ENCODE results near the gene RASGRP1. TPM values are rescaled to one million over a fixed set of nuclear protein-coding genes. Genes with fewer than 3 reads are reported as not detected.

Gene RASGRP1
- total RNA-seq, 2 donors from 2014 or later = 7.0 to 8.8 TPM

DNA sequence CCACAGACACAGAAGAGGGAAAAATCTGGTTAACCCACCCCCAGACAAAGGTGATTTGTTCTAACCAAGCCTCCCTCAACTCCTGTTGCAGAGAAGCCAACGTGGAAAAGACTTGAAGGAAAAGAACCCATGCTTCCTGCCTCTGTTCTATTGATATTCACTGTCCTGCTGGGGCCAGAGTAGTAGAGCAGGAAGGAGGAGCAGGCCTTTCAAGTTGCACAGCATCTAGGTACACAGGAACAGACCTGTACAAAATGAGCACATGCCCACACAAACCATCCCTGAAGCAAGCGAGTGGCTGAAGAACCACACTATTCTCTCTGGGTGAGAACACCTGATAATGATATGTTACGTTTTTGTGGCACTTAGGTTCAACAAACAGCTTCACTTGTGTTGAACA is 29.9 kb downstream of the RASGRP1 start:
- Histone ChIP-seq H3K36me3 (ENCODE audit: control insufficient read depth, insufficient read depth, low read length) (no peaks in the 10 kb centered on the region), H3K27me3 (ENCODE audit: control insufficient read depth, insufficient read depth, low read length, poor library complexity, severe bottlenecking) (peaks cover 73% of the 10 kb centered on the region), H3K9ac (ENCODE audit: extremely low read depth, low read length, poor library complexity, severe bottlenecking) (no peak overlapping the region), H3K4me1 (ENCODE audit: control insufficient read depth, insufficient read depth, low read length) (peaks cover 4% of the 10 kb centered on the region), H3K27ac (ENCODE audit: low read depth, low read length) (no peak overlapping the region), H3K9me3 (ENCODE audit: control insufficient read depth, low read length) (no peaks in the 10 kb centered on the region), H3K4me3 (ENCODE audit: low read length) (no peak overlapping the region)
- TF ChIP-seq, protein P1, sequence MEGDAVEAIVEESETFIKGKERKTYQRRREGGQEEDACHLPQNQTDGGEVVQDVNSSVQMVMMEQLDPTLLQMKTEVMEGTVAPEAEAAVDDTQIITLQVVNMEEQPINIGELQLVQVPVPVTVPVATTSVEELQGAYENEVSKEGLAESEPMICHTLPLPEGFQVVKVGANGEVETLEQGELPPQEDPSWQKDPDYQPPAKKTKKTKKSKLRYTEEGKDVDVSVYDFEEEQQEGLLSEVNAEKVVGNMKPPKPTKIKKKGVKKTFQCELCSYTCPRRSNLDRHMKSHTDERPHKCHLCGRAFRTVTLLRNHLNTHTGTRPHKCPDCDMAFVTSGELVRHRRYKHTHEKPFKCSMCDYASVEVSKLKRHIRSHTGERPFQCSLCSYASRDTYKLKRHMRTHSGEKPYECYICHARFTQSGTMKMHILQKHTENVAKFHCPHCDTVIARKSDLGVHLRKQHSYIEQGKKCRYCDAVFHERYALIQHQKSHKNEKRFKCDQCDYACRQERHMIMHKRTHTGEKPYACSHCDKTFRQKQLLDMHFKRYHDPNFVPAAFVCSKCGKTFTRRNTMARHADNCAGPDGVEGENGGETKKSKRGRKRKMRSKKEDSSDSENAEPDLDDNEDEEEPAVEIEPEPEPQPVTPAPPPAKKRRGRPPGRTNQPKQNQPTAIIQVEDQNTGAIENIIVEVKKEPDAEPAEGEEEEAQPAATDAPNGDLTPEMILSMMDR (conservative IDR thresholded peaks at IDR 0.05) = no peak
- WGBS, 2 experiments (ENCODE audit: insufficient coverage in 1 of 2, insufficient read length in 1 of 2) = 86 to 100% methylated on average over 1 to 3 of the region's 3 CpGs
- Mint-ChIP-seq H3K9me3 (no peaks in the 10 kb centered on the region), H3K27me3 (ENCODE audit: insufficient read depth) (peaks cover 80% of the 10 kb centered on the region), H3K4me1 (peaks cover 7% of the 10 kb centered on the region), H3K4me3 (no peak overlapping the region), H3K27ac (no peak overlapping the region), H3K36me3 (ENCODE audit: low read depth) (peaks cover 6% of the 10 kb centered on the region)
- no peak for DNase-seq

DNA sequence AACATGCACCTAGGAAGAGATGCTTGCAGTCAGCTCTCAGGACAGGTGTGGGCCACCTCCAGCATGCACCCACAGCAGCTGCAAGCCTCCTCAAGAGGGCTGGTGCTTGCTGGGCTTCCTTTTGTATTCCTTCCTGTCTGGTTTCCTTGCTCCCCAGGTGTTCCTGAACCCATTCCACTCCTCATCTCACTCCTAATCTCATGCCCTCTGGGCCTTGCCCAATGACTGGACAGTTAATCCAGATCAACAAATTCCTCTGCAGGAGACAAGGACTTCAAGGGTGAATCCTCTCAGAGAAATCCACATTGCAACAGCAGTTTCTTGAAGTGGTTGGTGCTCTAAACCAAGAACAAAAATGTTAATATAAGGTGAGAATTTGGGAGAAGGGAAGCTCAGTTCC is 30.7 kb downstream of the RASGRP1 start:
- no peak overlapping the region for H3K4me3 ChIP-seq (ENCODE audit: low read length)
- no peak for DNase-seq
- H3K36me3 Mint-ChIP-seq (ENCODE audit: low read depth) = peaks cover 9% of the 10 kb centered on the region
- peaks cover 76% of the 10 kb centered on the region for H3K27me3 ChIP-seq (ENCODE audit: control insufficient read depth, insufficient read depth, low read length, poor library complexity, severe bottlenecking)
- peaks cover 4% of the 10 kb centered on the region for H3K4me1 ChIP-seq (ENCODE audit: control insufficient read depth, insufficient read depth, low read length)
- H3K4me1 Mint-ChIP-seq = peaks cover 7% of the 10 kb centered on the region
- H3K9ac ChIP-seq (ENCODE audit: extremely low read depth, low read length, poor library complexity, severe bottlenecking) = no peak overlapping the region
- no peak overlapping the region for H3K27ac ChIP-seq (ENCODE audit: low read depth, low read length)
- no peak overlapping the region for H3K27ac Mint-ChIP-seq
- H3K9me3 ChIP-seq (ENCODE audit: control insufficient read depth, low read length) = no peaks in the 10 kb centered on the region
- no peak overlapping the region for H3K4me3 Mint-ChIP-seq
- no peaks in the 10 kb centered on the region for H3K36me3 ChIP-seq (ENCODE audit: control insufficient read depth, insufficient read depth, low read length)
- TF ChIP-seq, protein P1 (conservative IDR thresholded peaks at IDR 0.05) = no peak
- H3K27me3 Mint-ChIP-seq (ENCODE audit: insufficient read depth) = peaks cover 85% of the 10 kb centered on the region
- no peaks in the 10 kb centered on the region for H3K9me3 Mint-ChIP-seq

DNA sequence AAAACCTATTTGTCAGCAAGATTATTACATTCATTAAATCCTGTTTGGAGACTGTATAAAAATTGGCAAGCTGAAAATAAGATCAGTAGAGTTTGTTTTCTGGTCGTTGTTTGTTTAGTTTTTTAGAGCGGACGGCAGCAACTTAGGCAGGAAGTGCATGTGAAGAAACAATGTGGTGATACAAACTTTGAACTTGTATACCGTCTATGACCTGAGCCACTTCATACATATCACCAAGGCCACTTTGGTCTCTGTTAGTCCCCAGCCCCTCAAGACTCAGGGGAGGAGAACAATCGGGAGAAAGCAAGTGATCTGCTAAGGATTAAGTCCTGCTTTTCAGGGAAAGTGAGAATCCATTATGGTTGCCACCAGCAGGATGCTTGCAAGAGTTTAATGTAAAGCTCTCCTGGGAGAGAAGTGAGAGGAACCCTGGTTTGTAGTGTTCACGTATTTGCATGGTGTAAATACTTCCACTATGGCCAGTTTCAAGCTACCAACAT is 31.1 kb downstream of the RASGRP1 start:
- peaks cover 9% of the 10 kb centered on the region for H3K36me3 Mint-ChIP-seq (ENCODE audit: low read depth)
- Histone ChIP-seq H3K36me3 (ENCODE audit: control insufficient read depth, insufficient read depth, low read length) (no peaks in the 10 kb centered on the region), H3K9ac (ENCODE audit: extremely low read depth, low read length, poor library complexity, severe bottlenecking) (no peak overlapping the region), H3K27ac (ENCODE audit: low read depth, low read length) (no peak overlapping the region), H3K27me3 (ENCODE audit: control insufficient read depth, insufficient read depth, low read length, poor library complexity, severe bottlenecking) (peaks cover 80% of the 10 kb centered on the region), H3K4me1 (ENCODE audit: control insufficient read depth, insufficient read depth, low read length) (peaks cover 4% of the 10 kb centered on the region), H3K4me3 (ENCODE audit: low read length) (no peak overlapping the region), H3K9me3 (ENCODE audit: control insufficient read depth, low read length) (no peaks in the 10 kb centered on the region)
- peaks cover 88% of the 10 kb centered on the region for H3K27me3 Mint-ChIP-seq (ENCODE audit: insufficient read depth)
- H3K27ac Mint-ChIP-seq = no peak overlapping the region
- no peak overlapping the region for H3K4me3 Mint-ChIP-seq
- H3K9me3 Mint-ChIP-seq = no peaks in the 10 kb centered on the region
- TF ChIP-seq, protein P1 (conservative IDR thresholded peaks at IDR 0.05) = no peak
- H3K4me1 Mint-ChIP-seq = peaks cover 7% of the 10 kb centered on the region
- 92% methylated on average over 4 to 6 of the region's 6 CpGs for WGBS, 2 experiments (ENCODE audit: insufficient coverage in 1 of 2, insufficient read length in 1 of 2)
- DNase-seq = no peak
